HepG2 (cell line): ENCODE data around the gene NIPAL3. TPM values are rescaled to one million over a fixed set of nuclear protein-coding genes. Genes with fewer than 3 reads are reported as not detected.

Experiments
- CHD2 ChIP-seq: IDR thresholded peaks from 2 replicates; pipeline ENCODE4 v1.6.1; 2011; ENCODE audit warnings: low read depth, low read length, improper control_type of control experiment
- ERF ChIP-seq: IDR thresholded peaks from 2 replicates; pipeline ENCODE4 v1.6.1; 2018; ENCODE audit warnings: missing biosample characterization, missing genetic modification reagents
- IKZF4 ChIP-seq: sonication (generic); formaldehyde crosslinking; IDR thresholded peaks from 2 replicates; pipeline ENCODE4 v1.5.1; 2020; ENCODE audit warnings: borderline replicate concordance, mild to moderate bottlenecking, low read depth, missing genetic modification reagents; ENCODE audit errors: not compliant biosample characterization
- PBX2 ChIP-seq: IDR thresholded peaks from 2 replicates; pipeline ENCODE4 v1.6.1; 2016; ENCODE audit warnings: control low read depth
- SETDB1 ChIP-seq: sonication (generic); formaldehyde crosslinking; IDR thresholded peaks from 2 replicates; pipeline ENCODE4 v1.5.1; 2020; ENCODE audit warnings: missing genetic modification reagents, mild to moderate bottlenecking, borderline replicate concordance
- SKI ChIP-seq: fragments of 450-650 bp; IDR thresholded peaks from one replicate; pipeline ENCODE4 v1.6.1; 2018; ENCODE audit warnings: mild to moderate bottlenecking; ENCODE audit not compliant: partially characterized antibody
- TBL1XR1 ChIP-seq: fragments of 150-350 bp; IDR thresholded peaks from 2 replicates; pipeline ENCODE4 v1.6.1; 2014; ENCODE audit warnings: borderline replicate concordance, low read length; ENCODE audit not compliant: partially characterized antibody
- THAP11 ChIP-seq: IDR thresholded peaks from 2 replicates; pipeline ENCODE4 v1.6.1; 2016; ENCODE audit warnings: missing biosample characterization, missing genetic modification reagents
- XBP1 ChIP-seq: sonication (generic); formaldehyde crosslinking; IDR thresholded peaks from 2 replicates; pipeline ENCODE4 v1.5.0; 2020; ENCODE audit warnings: missing genetic modification reagents
- ZBTB33 ChIP-seq: sonication (generic); formaldehyde crosslinking; IDR thresholded peaks from 2 replicates; pipeline ENCODE4 v1.4.0; 2020; ENCODE audit warnings: missing genetic modification reagents
- ZFP91 ChIP-seq: sonication (generic); formaldehyde crosslinking; IDR thresholded peaks from 2 replicates; pipeline ENCODE4 v1.9.0; 2022; ENCODE audit warnings: missing genetic modification reagents, mild to moderate bottlenecking, borderline replicate concordance
- ZNF577 ChIP-seq: sonication (generic); formaldehyde crosslinking; IDR thresholded peaks from 2 replicates; pipeline ENCODE4 v1.4.0; 2020; ENCODE audit warnings: mild to moderate bottlenecking, low read depth, missing genetic modification reagents, borderline replicate concordance
- ZNF788 ChIP-seq: sonication (generic); formaldehyde crosslinking; IDR thresholded peaks from 2 replicates; pipeline ENCODE4 v1.5.0; 2020; ENCODE audit warnings: mild to moderate bottlenecking, missing genetic modification reagents, borderline replicate concordance
- polyA plus RNA-seq, 8 experiments: library from polyadenylated mRNA; depleted of rRNA in 3 of 8; stranded (reverse) in 7 of 8; unstranded in 1 of 8; fragments of >200 nt; fragmentation: Illumina TruSeq in 4 of 8; extraction: Trizol in 4 of 8; gene quantifications; 2 replicates each; pipeline versions ENCODE4 v1.2.1 to v1.2.3, GENCODE V29; 2011 to 2016; ENCODE audit warnings: low read depth in 4 of 8, missing spikeins in 1 of 8, mixed read lengths in 1 of 8; ENCODE audit not compliant: insufficient read depth in 1 of 8
- total RNA-seq, 5 experiments: library from RNA; depleted of rRNA; stranded (reverse); fragments of >200 nt; fragmentation: Illumina TruSeq; extraction: Trizol; gene quantifications; 2 replicates each; pipeline ENCODE4 v1.2.3, GENCODE V29; 2016; ENCODE audit warnings: low read depth in 1 of 5

The NIPAL3 gene
- total and polyA plus RNA-seq, 2 of the 13 experiments (the other 11 are each of a cell fraction or from before 2014, with no cell fraction given): 5.6 to 8.6 TPM

- peak; percentile 60; the same call in 1 of the 2 replicates for TF ChIP-seq CHD2
- peak; percentile 19; the same call in 1 of the 2 replicates for TF ChIP-seq ZFP91 (CRISPR knock-in tag)
- TF ChIP-seq IKZF4: no peak
- TF ChIP-seq THAP11 (CRISPR knock-in tag): peak; percentile 60; the same call in 1 of the 2 replicates
- peak; percentile 58; the same call in 1 of the 2 replicates for TF ChIP-seq ZBTB33 (CRISPR knock-in tag)
- no peak for TF ChIP-seq ZNF577 (CRISPR knock-in tag)
- no peak for TF ChIP-seq XBP1 (CRISPR knock-in tag)
- TF ChIP-seq SKI: peak; percentile 33
- no peak for TF ChIP-seq SETDB1 (CRISPR knock-in tag)
- TF ChIP-seq ZNF788: peak; percentile 25; the same call in 1 of the 2 replicates
- TF ChIP-seq PBX2: peak; percentile 99
- TF ChIP-seq ERF (CRISPR knock-in tag): peak; percentile 77; the same call in 1 of the 2 replicates
- peak; percentile 44 for TF ChIP-seq TBL1XR1
Observed at GRCh38 chr1:24415334-24415909, at the start of gene NIPAL3 (continued).
